Caki2 (cell line): ENCODE measurements around the gene IGF1. TPM values are rescaled to one million over a fixed set of nuclear protein-coding genes. Genes with fewer than 3 reads are reported as not detected.
"Not testable (repeated sequence)": the region's sequence is repeated elsewhere in the genome, so short reads cannot be mapped to it uniquely, and the experiment has no call there.

ENCODE experiments used
- DNase-seq: peaks from one replicate; pipeline ENCODE4 v3.0.0-alpha.2; 2015; ENCODE audit warnings: low read depth
- in situ Hi-C: cut with HindIII; loops from 2 replicates; pipeline ENCODE4 v1.10.0; 2016; ENCODE audit warnings: low sequenced_read_pairs, low pct_unique_long_range_greater_than_20kb, mixed read lengths
- total RNA-seq: library from RNA; depleted of rRNA; stranded (reverse); fragments of >200 nt; shearing (Covaris generic); gene quantifications from 2 replicates; pipeline ENCODE4 v1.2.3, GENCODE V29; 2014; ENCODE audit warnings: low replicate concordance

The IGF1 gene
- total RNA-seq, 1 experiment from 2014 or later: not detected

- in situ Hi-C loops: no loop called here
- no peak for DNase-seq
Measured at GRCh38 chr12:102470945-102471344, 9.4 kb downstream of the IGF1 start.

GRCh38 chr12:102468261-102468915 is 12.0 kb downstream of the IGF1 start:
- in situ Hi-C loops: no loop called here
- no peak for DNase-seq

- no peak for DNase-seq
- in situ Hi-C loops: no loop called here
Measured at GRCh38 chr12:102465762-102466560, 14.4 kb downstream of the IGF1 start.

GRCh38 chr12:102463659-102464249 is 16.6 kb downstream of the IGF1 start:
- no peak for DNase-seq
- in situ Hi-C loops: no loop called here

- no peak for DNase-seq
- in situ Hi-C loops: no loop called here
Measured at GRCh38 chr12:102462795-102463465, 17.4 kb downstream of the IGF1 start.

- in situ Hi-C loops: no loop called here
- DNase-seq: no peak
Measured at GRCh38 chr12:102462386-102462785, 18.0 kb downstream of the IGF1 start.

- in situ Hi-C loops: no loop called here
- DNase-seq: no peak
Measured at GRCh38 chr12:102461501-102461900, 18.9 kb downstream of the IGF1 start.

- no peak for DNase-seq
- in situ Hi-C loops: no loop called here
Measured at GRCh38 chr12:102459314-102459713, 21.0 kb downstream of the IGF1 start.

GRCh38 chr12:102454808-102455760 is 25.3 kb downstream of the IGF1 start:
- DNase-seq: no peak
- in situ Hi-C loops: no loop called here

- in situ Hi-C loops: no loop called here
Measured at GRCh38 chr12:102454330-102454729, 26.0 kb downstream of the IGF1 start.

GRCh38 chr12:102452605-102453004 is 27.8 kb downstream of the IGF1 start:
- no peak for DNase-seq
- in situ Hi-C loops: no loop called here

More at GRCh38 chr12:102454330-102454729, 26.0 kb downstream of the IGF1 start:
- no peak for DNase-seq

- in situ Hi-C loops, DNase-seq: not testable (repeated sequence)
Measured at GRCh38 chr12:102449018-102449417, 31.3 kb downstream of the IGF1 start.

- DNase-seq, in situ Hi-C loops: not testable (repeated sequence)
Measured at GRCh38 chr12:102447426-102447825, 32.9 kb downstream of the IGF1 start.

- DNase-seq: no peak
- in situ Hi-C loops: no loop called here
Measured at GRCh38 chr12:102444707-102445106, 35.7 kb downstream of the IGF1 start.

- DNase-seq: no peak
- in situ Hi-C loops: no loop called here
Measured at GRCh38 chr12:102444093-102444492, 36.3 kb downstream of the IGF1 start.

- in situ Hi-C loops: no loop called here
- no peak for DNase-seq
Measured at GRCh38 chr12:102441077-102441596, 39.2 kb downstream of the IGF1 start.
